Measurements from ENCODE around the gene LEPR.
"Not testable (repeated sequence)": the region's sequence is repeated elsewhere in the genome, so short reads cannot be mapped to it uniquely, and the experiment has no call there.

LEPR gene

GRCh38 chr1:65420590-65421350, at the start of gene LEPR, which contains the start of gene LEPROT:
LEPR (plus strand) TSS chr1:65420668; CDS start chr1:65565566, 144,898 bp downstream.
LEPROT (plus strand) TSS chr1:65420668; CDS start chr1:65420725, 57 bp downstream.
- peak; percentile 76 for DNase-seq

GRCh38 chr1:65371544-65371943, 48.9 kb upstream of the LEPR start:
- no peak for DNase-seq

GRCh38 chr1:65372557-65372956, 47.9 kb upstream of the LEPR start:
- DNase-seq, result no peak

GRCh38 chr1:65377496-65378246, 42.8 kb upstream of the LEPR start:
- no peak for DNase-seq

GRCh38 chr1:65378247-65378946, 42.1 kb upstream of the LEPR start:
- no peak for DNase-seq

GRCh38 chr1:65384426-65384825, 36.0 kb upstream of the LEPR start:
- not testable (repeated sequence) for DNase-seq

- DNase-seq, result peak; percentile 60
These were observed 34.0 kb upstream of the LEPR start for GRCh38 chr1:65386439-65386838.

- DNase-seq, result no peak
These were observed 32.6 kb upstream of the LEPR start for GRCh38 chr1:65387821-65388220.

GRCh38 chr1:65388908-65389695, 31.4 kb upstream of the LEPR start:
- DNase-seq, result no peak

- DNase-seq, result no peak
These were observed 28.0 kb upstream of the LEPR start for GRCh38 chr1:65392497-65392896.

- no peak for DNase-seq
These were observed 27.1 kb upstream of the LEPR start for GRCh38 chr1:65393347-65393746.

GRCh38 chr1:65393928-65394327, 26.5 kb upstream of the LEPR start:
- no peak for DNase-seq

GRCh38 chr1:65395887-65396612, 24.4 kb upstream of the LEPR start:
- no peak for DNase-seq

GRCh38 chr1:65398083-65398482, 22.4 kb upstream of the LEPR start:
- no peak for DNase-seq

GRCh38 chr1:65399003-65399402, 21.5 kb upstream of the LEPR start:
- DNase-seq, result no peak

- DNase-seq, result no peak
These were observed 18.9 kb upstream of the LEPR start for GRCh38 chr1:65401612-65402011.

GRCh38 chr1:65404941-65405340, 15.5 kb upstream of the LEPR start:
- no peak for DNase-seq

- DNase-seq, result no peak
These were observed 12.6 kb upstream of the LEPR start for GRCh38 chr1:65407877-65408276.

- DNase-seq, result no peak
These were observed 11.2 kb upstream of the LEPR start for GRCh38 chr1:65409314-65409713.

GRCh38 chr1:65409816-65410326, 10.6 kb upstream of the LEPR start:
- DNase-seq, result no peak

- DNase-seq, result no peak
These were observed 8.0 kb upstream of the LEPR start for GRCh38 chr1:65412256-65412983.
